Stimulated activated CD4-positive, alpha-beta T cell treated with anti-CD3 and anti-CD28 coated beads, Interleukin-15, amount 100 ng/mL, for 1 hour (primary cell): ENCODE data around the gene NME7.
"Not testable (repeated sequence)": the region's sequence is repeated elsewhere in the genome, so short reads cannot be mapped to it uniquely, and the experiment has no call there.

ENCODE experiments used
- DNase-seq, 2 donors: peaks; one replicate each; pipeline ENCODE4 v3.0.0-alpha.2; 2020; ENCODE audit warnings: low read depth in 1 of 2, low spot score in 1 of 2

Gene NME7

DNA sequence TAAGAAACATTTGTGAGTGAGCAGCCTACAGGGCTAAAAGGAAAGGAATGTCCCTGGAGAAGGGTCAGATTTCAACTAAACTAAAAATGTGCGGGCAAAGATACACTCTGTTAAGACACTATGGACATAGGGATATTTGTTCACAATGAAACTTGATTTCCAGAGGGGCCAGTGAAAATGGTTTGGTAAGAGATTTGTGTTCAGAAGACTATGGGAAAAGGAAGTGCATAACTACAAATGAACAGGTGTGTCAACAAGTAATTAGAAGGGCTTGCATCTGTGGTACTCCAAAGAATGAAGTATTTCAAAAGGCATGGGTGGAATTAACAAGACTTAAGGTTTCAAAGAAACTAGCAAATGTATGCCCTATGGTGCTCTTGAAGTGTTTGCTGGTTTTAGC is 60.4 kb downstream of the NME7 start:
- DNase-seq = no peak

DNA sequence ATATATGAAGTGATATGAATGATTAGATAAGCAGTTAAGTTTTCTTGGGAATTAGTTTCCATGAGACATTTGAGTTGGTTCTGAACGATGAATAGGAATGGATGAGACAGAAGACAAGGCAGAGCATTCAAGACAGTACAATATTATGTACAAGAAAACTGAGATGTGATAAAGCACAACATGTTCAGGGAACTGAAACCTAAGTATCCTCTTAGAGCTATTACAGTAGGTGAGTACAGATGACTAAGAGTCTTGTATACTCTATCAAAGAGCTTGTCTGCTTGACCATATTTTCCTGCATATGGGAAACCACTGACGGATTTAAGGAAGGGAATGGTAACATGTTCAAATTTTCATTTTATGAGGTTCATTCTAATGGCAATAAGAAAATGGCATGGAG is 61.6 kb downstream of the NME7 start:
- DNase-seq = no peak

DNA sequence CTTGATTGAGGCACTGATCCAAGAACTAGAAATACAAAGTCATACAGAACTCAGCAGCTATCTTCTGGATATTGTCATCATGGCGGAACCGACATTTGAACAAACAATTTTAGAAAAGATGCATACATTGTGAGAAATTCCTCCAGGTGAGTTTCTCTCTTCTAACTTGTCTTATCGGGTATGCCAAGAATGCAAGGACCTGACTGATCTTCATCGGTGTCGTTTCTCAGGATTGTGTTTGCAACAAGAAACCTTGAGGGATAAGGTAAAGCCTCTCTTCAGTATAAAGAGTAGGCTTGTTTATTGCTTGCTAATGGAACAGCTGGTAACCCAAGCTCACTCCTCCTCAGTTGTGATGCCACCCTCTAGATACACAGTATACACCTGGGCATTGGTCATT is 62.2 kb downstream of the NME7 start:
- no peak for DNase-seq

DNA sequence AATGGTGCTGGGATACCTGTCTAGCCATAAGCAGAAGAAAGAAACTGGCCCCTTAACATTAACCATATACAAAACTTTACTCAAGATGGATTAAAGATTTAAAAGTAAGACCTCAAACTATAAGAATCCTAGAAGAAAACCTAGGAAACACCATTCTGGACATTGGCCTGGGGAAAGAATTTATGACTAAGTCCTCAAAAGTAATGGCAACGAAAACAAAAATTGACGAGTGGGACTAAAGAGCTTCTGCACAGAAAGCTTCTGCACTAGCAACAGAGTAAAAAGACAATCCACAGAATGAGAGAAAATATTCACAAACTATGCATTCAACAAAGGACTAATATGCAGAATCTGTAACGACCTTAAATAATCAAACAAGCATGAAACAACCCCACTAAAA is 66.7 kb downstream of the NME7 start:
- no peak for DNase-seq

DNA sequence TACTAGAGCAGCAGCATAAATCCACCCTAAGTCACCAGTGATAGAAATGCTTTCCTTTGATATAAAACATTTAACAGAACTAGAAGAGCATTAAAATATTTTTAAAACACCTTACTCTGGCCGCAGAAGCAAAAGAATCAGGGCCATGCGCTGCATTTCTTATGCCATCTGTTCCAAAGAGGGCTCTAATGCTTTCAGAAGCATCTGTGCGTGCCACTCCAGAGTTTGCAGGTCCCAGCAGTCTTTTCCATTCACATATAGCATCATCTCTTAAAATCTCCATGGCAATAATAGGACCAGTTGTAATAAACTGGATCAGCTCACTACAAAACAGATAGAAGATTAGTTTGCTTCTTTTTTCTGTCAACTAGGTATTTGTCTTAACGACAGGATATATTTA is 69.2 kb downstream of the NME7 start:
- no peak for DNase-seq

DNA sequence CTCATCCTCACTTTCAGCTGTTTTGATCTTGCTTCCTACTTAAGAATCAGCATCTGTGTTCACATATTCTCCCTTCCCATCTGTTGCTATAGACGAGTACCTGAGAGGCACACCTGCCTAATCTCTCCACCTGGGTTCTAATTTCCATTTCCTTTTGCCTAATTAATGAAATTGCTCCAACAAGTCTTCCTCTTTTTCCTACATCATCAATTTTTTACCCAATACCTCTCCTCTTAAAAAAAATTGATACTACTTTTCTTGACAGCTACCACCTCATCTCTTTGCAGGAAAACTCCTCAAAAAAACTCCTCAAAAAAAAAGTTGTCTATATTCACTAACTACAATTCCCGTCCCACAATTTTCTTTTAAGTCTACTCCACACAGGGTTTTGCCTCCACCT is 71.8 kb downstream of the NME7 start:
- DNase-seq = no peak

DNA sequence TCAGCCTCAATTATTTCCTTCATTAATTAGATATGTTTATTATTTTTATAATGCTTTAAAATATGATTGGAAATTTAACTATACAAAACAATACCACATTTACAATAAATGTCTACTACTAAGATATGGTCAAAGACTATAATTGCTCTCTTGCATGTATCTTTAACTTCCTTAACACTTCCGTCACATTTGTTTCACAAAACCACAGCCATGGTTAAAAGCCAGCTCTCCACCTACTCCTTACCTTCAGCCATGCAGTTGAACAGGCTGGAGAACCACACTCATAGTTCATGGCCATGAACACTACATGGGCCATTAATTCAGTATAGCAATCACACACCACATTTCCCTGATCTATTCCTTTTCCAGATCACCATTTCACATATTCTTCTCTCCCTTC is 72.2 kb downstream of the NME7 start:
- DNase-seq = no peak

DNA sequence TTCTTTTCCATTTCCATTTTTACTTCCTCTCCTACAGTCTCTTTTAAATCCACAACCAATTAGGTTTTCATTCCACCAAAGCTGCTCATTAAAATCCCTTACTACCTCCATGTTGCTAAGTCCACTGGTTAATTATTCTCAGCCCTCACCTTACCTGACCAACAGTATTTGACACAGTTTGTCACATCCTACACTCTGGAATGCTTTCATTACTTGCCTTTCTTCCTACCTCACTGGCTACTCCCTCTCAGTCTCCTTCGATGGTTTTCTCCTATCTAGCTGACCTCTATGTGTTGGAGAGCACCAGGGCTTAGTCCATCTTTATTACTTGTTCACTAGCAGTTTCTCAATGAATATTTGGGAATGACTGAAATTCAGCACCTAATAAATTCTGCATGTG is 78.6 kb downstream of the NME7 start:
- no peak for DNase-seq

DNA sequence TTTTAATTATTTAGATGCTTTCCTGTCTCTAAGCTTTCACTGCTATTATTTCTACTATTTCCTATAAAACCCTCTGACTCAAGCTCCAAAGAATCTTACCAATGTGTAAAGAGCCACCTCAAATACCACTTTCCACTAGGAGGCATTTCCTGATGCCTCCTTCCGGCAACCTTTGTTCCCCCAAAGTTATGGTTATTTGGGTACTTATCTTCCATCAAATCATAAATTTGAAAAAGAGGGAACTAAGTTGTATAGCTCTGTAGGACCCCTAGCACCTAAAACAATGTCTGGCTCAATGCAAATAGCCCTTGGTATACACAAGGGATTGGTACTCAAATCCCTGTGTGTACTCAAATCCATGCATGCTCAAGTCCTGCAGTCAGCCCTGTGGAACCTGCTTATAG is 79.6 kb downstream of the NME7 start:
- DNase-seq = no peak

DNA sequence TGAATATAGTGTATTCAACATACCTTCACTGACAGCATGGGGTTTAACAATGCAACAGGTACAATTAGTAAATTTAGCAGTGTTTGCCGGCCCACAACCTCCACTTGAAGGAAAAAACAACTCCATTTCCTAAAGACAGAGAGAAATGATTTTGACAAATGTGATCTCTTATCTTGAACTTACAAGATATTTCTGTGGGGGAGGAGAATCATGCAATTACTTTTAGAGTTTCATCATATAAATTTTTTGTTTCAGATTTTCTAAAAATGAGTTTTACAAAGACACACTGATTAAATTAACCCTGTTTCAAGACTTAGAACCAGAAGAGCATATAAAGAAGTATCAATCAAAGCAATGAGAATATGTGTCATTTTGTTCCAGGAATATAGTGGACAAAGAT is 80.3 kb downstream of the NME7 start:
- DNase-seq = no peak

DNA sequence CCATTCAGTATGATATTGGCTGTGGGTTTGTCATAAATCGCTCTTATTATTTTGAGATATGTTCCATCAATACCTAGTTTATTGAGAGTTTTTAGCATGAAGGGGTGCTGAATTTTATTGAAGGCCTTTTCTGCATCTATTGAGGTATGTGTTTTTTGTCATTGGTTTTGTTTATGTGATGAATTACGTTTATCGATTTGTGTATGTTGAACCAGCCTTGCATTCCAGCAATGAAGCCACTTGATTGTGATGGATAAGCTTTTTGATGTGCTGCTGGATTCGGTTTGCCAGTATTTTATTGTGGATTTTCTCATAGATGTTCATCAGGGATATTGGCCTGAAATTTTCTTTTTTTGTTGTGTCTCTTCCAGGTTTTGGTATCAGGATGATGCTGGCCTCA is 86.0 kb downstream of the NME7 start:
- not testable (repeated sequence) for DNase-seq

DNA sequence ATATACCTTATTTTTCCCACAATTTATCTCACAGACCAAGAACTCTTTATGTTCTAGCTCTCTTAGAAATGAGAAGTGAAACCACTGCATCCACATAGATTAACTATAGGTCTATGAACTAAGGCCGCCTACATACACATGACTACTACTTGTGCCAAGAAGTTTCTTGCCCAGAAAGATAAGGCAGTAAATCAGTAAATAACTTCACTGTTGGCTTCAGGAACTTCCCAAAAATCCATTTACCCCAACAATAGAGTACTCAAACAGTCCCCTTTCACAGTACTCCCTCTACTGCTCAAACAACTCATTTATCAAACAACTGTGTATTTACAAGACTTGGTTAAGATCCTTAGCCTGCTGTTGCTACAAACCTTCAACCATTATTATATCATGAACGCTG is 96.5 kb downstream of the NME7 start:
- no peak for DNase-seq

DNA sequence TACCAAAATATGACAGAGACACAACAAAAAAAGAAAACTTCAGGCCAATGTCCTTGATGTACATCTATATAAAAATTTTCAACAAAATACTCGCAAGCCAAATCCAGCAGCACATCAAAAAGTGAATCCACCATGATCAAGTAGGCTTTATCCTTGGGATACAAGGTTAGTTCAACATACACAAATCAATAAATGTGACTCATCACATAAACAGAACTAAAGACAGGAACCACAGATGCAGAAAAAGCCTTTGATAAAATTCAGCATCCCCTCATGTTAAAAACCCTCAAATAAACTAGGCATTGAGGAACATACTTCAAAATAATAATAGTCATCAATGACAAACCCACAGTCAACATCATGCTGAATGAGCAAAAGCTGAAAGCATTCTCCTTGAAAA is 101.5 kb downstream of the NME7 start:
- no peak for DNase-seq

DNA sequence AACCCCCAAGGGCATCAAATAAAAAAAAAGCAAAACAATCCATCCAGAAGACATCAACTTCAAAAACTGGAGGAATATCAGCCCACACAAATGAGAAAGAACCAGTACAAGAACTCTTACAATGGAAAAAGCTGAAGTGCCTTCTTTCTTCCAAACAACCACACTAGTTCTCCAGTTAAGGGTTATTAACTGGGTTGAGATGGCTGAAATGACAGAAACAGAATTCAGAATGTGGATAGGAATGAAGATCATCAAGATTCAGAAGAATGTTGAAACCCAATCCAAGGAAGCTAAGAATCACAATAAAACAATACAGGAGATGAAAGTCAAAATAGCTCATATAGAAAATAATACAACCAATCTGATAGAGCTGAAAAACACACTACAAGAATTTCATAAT is 104.5 kb downstream of the NME7 start:
- DNase-seq = no peak

DNA sequence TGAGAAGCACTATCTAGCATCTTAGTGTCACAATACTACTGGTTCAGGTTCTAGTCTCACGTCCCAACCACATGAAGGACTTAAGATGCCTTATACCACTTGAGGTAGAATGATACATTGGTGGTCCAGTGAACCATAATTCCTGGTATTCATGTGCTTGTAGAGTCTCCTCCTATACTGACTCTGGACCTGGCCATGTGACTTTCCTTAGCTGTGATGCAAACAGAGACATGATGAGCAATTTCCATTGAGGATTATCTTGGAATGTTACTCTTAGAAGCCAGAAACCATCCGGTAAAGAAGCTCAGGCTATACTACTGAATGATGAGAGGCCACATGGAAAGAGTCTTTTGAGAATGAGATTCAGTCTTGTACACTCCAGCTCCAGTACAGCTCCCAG is 105.7 kb downstream of the NME7 start:
- no peak for DNase-seq

DNA sequence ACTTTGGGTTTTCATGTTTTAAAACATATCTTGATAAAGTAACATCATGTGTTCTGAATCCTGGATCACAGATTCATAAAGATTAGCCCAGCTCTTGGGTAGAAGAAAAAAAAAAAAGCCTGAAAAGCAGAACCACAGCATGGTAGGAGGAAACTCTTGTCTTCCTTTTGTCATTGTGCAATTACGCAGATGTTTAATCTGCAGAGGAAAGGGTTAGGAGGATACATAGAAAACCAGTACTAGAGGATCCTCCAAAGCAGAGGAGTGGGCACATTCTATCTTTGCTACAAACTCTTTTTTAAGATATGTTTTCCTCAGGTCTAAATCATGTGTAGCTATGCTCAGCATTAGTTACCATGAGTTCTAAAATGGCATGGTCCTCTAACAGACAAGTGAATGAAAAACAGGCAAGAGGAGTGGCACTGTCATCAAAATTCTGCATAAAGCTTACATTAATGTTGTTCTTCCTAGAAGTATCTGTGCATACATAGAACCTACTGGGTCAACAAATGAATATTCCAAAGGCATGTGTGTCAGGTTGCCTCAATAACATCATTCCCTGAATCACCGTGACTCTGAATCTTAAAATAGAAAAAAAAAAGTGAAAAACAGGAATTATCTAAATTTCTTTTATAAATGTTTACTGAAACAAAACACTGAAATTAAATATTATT is 107.0 kb downstream of the NME7 start:
- DNase-seq = no peak

DNA sequence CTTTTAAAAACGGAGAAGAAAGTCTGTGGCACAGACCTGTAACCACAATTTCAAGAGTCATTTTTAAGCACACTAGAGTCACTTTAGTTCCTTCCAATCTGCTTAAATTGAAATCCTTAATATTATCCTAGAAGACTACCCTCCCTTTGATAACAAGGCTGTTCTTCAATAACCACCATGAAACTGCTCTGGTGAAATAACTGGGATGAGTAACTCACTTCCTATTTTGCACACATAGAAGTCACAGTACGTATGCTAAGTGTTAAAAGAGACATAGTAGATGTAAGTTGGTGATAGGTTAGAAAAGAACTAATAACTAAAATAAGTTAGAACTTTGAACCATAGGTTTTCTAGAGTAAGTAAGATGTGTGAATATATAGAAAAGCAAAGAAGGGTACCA is 107.8 kb downstream of the NME7 start:
- DNase-seq = no peak

DNA sequence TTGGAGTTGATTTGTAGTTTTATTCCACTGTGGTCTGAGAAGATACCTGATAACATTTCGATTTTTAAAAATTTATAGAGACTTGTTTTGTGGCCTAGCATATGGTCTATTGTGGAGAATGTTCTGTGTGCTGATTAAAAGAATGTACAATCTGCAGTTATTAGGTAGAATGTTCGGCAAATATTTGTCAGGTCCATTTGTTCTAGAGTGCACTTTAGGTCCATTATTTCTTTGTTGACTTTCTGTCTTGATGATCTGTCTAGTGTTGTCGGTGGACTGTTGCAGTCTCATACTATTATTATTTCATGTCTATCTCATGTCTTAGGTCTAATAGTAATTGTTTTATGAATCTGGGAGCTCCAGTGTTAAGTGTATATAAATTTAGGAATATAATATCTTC is 116.8 kb downstream of the NME7 start:
- DNase-seq = no peak

DNA sequence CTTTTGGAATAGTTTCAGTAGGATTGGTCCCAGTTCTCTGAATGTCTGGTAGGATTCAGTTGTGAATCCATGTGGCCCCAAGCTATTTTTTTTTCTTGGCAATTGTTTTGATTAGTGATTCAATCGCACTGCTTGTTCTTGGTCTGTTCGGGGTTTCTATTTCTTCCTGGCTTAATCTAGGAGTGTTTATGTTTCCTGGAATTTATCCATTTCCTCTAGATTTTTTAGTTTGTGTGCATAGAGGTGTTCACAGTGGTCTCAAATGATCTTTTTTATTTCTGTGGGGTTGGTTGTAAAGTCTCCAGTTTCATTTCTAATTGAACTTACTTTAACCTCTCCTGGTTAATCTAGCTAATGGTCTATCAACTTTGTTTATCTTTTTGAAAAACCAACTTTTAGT is 117.6 kb downstream of the NME7 start:
- no peak for DNase-seq

DNA sequence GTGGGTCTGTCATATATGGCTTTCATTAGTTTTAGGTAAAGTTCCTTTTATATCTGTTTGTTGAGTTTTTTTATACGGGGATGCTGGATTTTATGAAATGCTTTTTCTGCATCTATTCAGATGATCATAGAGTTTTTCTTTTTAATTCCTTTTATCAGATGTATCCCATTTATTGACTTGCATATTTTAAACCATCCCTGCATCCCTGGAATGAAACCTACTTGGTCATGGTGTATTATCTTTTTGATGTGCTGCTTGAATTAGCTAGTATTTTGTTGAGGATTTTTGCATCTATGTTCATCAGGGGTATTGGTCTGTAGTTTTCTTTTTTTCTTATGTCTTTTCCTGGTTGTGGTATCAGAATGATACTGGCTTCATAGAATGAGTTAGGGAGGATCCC is 118.0 kb downstream of the NME7 start:
- no peak for DNase-seq

DNA sequence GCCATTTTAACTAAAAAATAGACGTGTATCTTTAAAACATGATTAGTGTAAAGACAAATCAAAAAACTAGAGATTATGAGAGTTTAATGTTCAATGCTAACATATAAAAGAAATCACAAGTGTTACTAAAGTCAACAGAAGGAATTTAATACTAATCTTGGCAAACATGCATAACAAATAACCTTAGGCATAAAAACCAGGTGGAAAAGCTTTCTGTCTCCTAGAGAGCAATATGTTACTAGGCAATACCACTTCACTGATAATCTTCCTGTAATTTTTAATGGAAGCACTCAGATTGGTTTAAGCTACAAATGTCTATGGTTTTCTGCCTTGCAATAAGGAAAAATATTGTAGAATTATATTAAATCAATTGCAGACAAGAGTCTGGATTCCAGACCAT is 121.9 kb downstream of the NME7 start:
- no peak for DNase-seq

DNA sequence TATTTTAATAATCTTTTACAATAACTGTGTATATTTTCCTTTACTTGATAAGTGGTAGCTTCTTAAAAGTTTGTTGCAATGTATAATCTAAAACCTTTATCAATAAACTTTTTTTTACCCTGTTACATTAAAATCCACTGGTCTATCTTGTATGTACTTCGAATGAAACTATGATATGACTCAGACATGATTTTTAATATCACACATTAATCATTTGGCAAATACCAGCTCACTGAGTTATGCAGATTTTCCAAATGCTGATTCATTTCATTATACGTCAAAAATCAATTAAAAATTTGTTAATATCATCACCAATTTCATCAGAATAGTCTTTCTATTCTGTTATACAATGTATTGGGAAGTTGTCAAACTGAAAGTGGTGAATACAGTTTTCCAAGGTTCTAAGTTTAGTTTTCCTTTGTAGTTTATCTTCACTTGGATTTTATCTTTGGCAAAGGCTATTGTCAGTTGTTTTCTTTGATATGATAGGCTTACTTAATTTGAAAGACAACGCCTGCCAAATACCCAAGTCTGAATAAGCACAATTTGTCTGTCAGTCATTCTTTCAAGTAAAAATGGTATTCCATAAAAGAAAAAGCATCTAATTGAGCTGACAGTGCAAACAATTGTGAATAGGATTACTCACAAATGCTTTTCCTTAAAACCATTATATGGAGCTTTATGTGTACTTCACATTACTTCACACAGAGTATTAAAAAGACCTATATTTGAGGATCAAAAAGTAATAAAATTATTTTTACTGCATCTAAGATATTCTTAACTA is 127.0 kb downstream of the NME7 start:
- no peak for DNase-seq

DNA sequence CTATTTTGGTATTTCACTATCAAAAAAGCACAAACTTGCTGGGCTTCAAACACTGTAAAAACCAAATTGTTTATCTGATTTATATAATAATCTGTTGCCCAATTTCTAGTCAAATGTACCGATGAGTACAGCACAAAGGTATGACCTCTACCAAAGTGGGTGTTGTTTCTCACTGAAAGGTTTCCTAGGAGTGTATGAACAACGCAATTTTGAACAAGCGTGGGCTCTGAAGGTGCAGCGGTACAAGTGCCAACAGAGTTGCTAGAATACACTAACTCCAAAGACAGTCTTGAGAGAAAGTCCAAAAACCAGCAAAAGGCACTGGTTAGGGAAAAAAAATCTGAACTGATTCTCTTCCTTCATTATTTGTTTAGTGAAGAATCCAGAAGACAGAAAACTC is 130.7 kb downstream of the NME7 start:
- DNase-seq = no peak
